ENCODE results near the gene PNPLA1.

DNA sequence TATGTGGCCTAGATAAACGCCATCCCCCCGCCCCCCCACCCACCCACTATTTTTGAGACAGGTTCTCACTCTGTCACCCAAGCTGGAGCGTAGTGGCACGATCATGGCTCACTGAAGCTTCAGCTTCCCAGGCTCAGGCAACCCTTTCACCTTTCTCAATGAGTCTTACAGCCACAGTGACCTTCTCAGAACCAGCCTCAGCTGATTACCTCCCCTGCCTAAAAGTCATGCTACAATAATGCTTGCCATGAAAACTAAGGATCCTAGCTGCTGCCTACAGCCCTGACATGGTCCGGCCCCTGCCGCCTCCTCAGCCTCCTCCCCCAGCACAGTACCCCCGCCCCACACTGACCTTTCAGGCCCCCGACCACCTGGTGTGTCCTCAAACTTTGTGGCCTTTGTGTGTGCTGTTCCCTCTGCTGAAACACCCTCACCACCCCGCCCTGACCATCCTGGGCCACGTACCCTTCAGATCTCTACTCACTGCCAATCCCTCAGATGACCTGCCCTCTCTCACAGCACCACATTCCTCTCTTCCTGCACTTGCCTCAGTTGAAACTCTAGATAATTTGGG lies 31.3 kb downstream of the PNPLA1 start:
- TF ChIP-seq, protein P1, sequence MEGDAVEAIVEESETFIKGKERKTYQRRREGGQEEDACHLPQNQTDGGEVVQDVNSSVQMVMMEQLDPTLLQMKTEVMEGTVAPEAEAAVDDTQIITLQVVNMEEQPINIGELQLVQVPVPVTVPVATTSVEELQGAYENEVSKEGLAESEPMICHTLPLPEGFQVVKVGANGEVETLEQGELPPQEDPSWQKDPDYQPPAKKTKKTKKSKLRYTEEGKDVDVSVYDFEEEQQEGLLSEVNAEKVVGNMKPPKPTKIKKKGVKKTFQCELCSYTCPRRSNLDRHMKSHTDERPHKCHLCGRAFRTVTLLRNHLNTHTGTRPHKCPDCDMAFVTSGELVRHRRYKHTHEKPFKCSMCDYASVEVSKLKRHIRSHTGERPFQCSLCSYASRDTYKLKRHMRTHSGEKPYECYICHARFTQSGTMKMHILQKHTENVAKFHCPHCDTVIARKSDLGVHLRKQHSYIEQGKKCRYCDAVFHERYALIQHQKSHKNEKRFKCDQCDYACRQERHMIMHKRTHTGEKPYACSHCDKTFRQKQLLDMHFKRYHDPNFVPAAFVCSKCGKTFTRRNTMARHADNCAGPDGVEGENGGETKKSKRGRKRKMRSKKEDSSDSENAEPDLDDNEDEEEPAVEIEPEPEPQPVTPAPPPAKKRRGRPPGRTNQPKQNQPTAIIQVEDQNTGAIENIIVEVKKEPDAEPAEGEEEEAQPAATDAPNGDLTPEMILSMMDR (optimal IDR thresholded peaks at IDR 0.05 in 1 of 3, IDR thresholded peaks at IDR 0.05 in 1 of 3, conservative IDR thresholded peaks at IDR 0.05 in 1 of 3; ENCODE audit: extremely low read depth in 1 of 3, insufficient read depth in 2 of 3, low read length in 3 of 3) = no peak
- TF ChIP-seq EZH2 (IDR thresholded peaks at IDR 0.05; ENCODE audit: low read length) = no peak

All from keratinocyte (primary cell).